WERI-Rb-1 (cell line): ENCODE measurements around the gene RASSF8.

Source experiments
- DNase-seq: peaks from one replicate; pipeline ENCODE4 v3.0.0-alpha.2; 2020
- H3K27ac ChIP-seq: fragments of 250-450 bp; sonication (Bioruptor Pico); 2 replicates; pipeline ENCODE4 v1.5.1; 2020; ENCODE audit warnings: mild to moderate bottlenecking, moderate library complexity
- H3K27me3 ChIP-seq: fragments of 250-450 bp; sonication (Bioruptor Pico); 2 replicates; pipeline ENCODE4 v1.5.1; 2021; ENCODE audit warnings: mild to moderate bottlenecking, low read depth, moderate library complexity; ENCODE audit not compliant: insufficient read depth, severe bottlenecking
- H3K36me3 ChIP-seq: fragments of 250-450 bp; sonication (Bioruptor Pico); 2 replicates; pipeline ENCODE4 v1.5.1; 2020; ENCODE audit warnings: mild to moderate bottlenecking, moderate library complexity
- H3K4me3 ChIP-seq: 2 replicates; pipeline ENCODE4 v1.5.1; 2011; ENCODE audit warnings: low read depth, mild to moderate bottlenecking, control low read depth, low read length
- H3K9me3 ChIP-seq: fragments of 250-450 bp; sonication (Bioruptor Pico); 2 replicates; pipeline ENCODE4 v1.5.1; 2021; ENCODE audit warnings: mild to moderate bottlenecking, moderate library complexity; ENCODE audit not compliant: severe bottlenecking
- CTCF ChIP-seq: IDR thresholded peaks from 2 replicates; pipeline ENCODE4 v1.5.1; 2011; ENCODE audit warnings: low read depth, mild to moderate bottlenecking, control low read depth, inconsistent platforms, low read length

The RASSF8 gene

GRCh38 chr12:25994901-25995625 lies 36.6 kb downstream of the RASSF8 start:
- no peak for TF ChIP-seq CTCF
- no peaks in the 10 kb centered on the region; the same call in 1 of the 2 replicates for H3K36me3 ChIP-seq
- H3K27ac ChIP-seq, result no peak overlapping the region
- H3K27me3 ChIP-seq, result no peaks in the 10 kb centered on the region
- H3K9me3 ChIP-seq, result no peaks in the 10 kb centered on the region
- H3K4me3 ChIP-seq, result no peak overlapping the region
- no peak for DNase-seq

- no peaks in the 10 kb centered on the region for H3K36me3 ChIP-seq
- H3K4me3 ChIP-seq, result no peak overlapping the region
- H3K27me3 ChIP-seq, result no peaks in the 10 kb centered on the region
- no peak for DNase-seq
- H3K9me3 ChIP-seq, result no peaks in the 10 kb centered on the region
- no peak for TF ChIP-seq CTCF
- H3K27ac ChIP-seq, result no peak overlapping the region
These were observed 37.4 kb downstream of the RASSF8 start for GRCh38 chr12:25995906-25996305.

- Histone ChIP-seq H3K27ac (no peak overlapping the region), H3K36me3 (no peaks in the 10 kb centered on the region), H3K9me3 (no peaks in the 10 kb centered on the region), H3K4me3 (no peak overlapping the region), H3K27me3 (no peaks in the 10 kb centered on the region)
- TF ChIP-seq CTCF, result no peak
- no peak for DNase-seq
These were observed 38.2 kb downstream of the RASSF8 start for GRCh38 chr12:25996677-25997076.

GRCh38 chr12:25997201-25997963 lies 38.9 kb downstream of the RASSF8 start:
- no peaks in the 10 kb centered on the region for H3K27me3 ChIP-seq
- H3K4me3 ChIP-seq, result no peak overlapping the region
- no peak for TF ChIP-seq CTCF
- H3K9me3 ChIP-seq, result no peaks in the 10 kb centered on the region
- no peaks in the 10 kb centered on the region for H3K36me3 ChIP-seq
- H3K27ac ChIP-seq, result no peak overlapping the region
- DNase-seq, result no peak

- no peak overlapping the region for H3K27ac ChIP-seq
- no peaks in the 10 kb centered on the region for H3K27me3 ChIP-seq
- no peak overlapping the region for H3K4me3 ChIP-seq
- H3K36me3 ChIP-seq, result no peaks in the 10 kb centered on the region
- DNase-seq, result no peak
- no peaks in the 10 kb centered on the region for H3K9me3 ChIP-seq
- TF ChIP-seq CTCF, result no peak
These were observed 42.4 kb downstream of the RASSF8 start for GRCh38 chr12:26000898-26001297.
